ENCODE data around the gene MRPL12.

MRPL12 gene

GRCh38 chr17:81726004-81726403 is 22.8 kb downstream of the MRPL12 start:
- DNase-seq (ENCODE audit: insufficient read length, low spot score): no peak
- TF ChIP-seq CTCF (IDR thresholded peaks at IDR 0.05; ENCODE audit: insufficient read depth, missing control alignments): no peak
- FAIRE-seq: no peak

GRCh38 chr17:81727324-81728031 is 24.3 kb downstream of the MRPL12 start:
- TF ChIP-seq CTCF (IDR thresholded peaks at IDR 0.05; ENCODE audit: insufficient read depth, missing control alignments): no peak
- DNase-seq (ENCODE audit: insufficient read length, low spot score) (no peak), FAIRE-seq (no peak)

GRCh38 chr17:81733507-81734404 is 30.6 kb downstream of the MRPL12 start:
- DNase-seq (ENCODE audit: insufficient read length, low spot score): peak; percentile 100
- peak; percentile 98 for TF ChIP-seq CTCF (IDR thresholded peaks at IDR 0.05; ENCODE audit: insufficient read depth, missing control alignments)
- FAIRE-seq: no peak

- DNase-seq (ENCODE audit: insufficient read length, low spot score) (no peak), FAIRE-seq (no peak)
These were observed 31.5 kb downstream of the MRPL12 start for GRCh38 chr17:81734405-81735263.

GRCh38 chr17:81735264-81736102 is 32.3 kb downstream of the MRPL12 start:
- no peak for DNase-seq (ENCODE audit: insufficient read length, low spot score)
- FAIRE-seq: no peak
- TF ChIP-seq CTCF (IDR thresholded peaks at IDR 0.05; ENCODE audit: insufficient read depth, missing control alignments): no peak

More at GRCh38 chr17:81734405-81735263, 31.5 kb downstream of the MRPL12 start:
- TF ChIP-seq CTCF (IDR thresholded peaks at IDR 0.05; ENCODE audit: insufficient read depth, missing control alignments): no peak
